AG04450 (cell line): ENCODE results near the gene SEMA3C. TPM values are rescaled to one million over a fixed set of nuclear protein-coding genes. Genes with fewer than 3 reads are reported as not detected.

Experiments
- CTCF ChIA-PET: fragments of 300-600, 350-600 bp; formaldehyde crosslinking; extraction: SDS; loops from one replicate; lab custom pipeline; 2022; ENCODE audit warnings: antibody characterized with exemption, inconsistent platforms; lab: Charles Lee
- POLR2A ChIA-PET: fragments of 350-600 bp; formaldehyde crosslinking; extraction: SDS; loops from one replicate; lab custom pipeline; 2021; ENCODE audit warnings: antibody characterized with exemption, inconsistent platforms; lab: Yijun Ruan, JAX
- DNase-seq: peaks from one replicate; pipeline ENCODE4 v3.0.0-alpha.2; 2011; ENCODE audit warnings: low read depth, low spot score
- H3K27ac ChIP-seq: one replicate; pipeline ENCODE4 v1.5.1; 2012; ENCODE audit warnings: low read depth, low read length, control low read depth
- H3K27me3 ChIP-seq: one replicate; pipeline ENCODE4 v1.6.0; 2012; ENCODE audit warnings: low read length; ENCODE audit not compliant: control insufficient read depth, insufficient read depth
- H3K4me3 ChIP-seq: 2 replicates; pipeline ENCODE4 v1.5.1; 2011; ENCODE audit warnings: mild to moderate bottlenecking, low read depth, low read length, control low read depth
- H3K9me3 ChIP-seq: 2 replicates; pipeline ENCODE4 v1.5.1; 2012; ENCODE audit warnings: low read length; ENCODE audit not compliant: control insufficient read depth, insufficient read depth
- polyA plus RNA-seq: library from polyadenylated mRNA; depleted of rRNA; stranded (reverse); fragments of >200 nt; gene quantifications from 2 replicates; pipeline ENCODE4 v1.2.3, GENCODE V29; 2011
- TF ChIP-seq, protein P1 (sequence below): IDR thresholded peaks from 2 replicates; pipeline ENCODE4 v1.5.1; 2011; ENCODE audit warnings: low read depth, low read length, control low read depth, inconsistent platforms

SEMA3C gene
- polyA plus RNA-seq, 1 experiment: 39.9 TPM

DNA sequence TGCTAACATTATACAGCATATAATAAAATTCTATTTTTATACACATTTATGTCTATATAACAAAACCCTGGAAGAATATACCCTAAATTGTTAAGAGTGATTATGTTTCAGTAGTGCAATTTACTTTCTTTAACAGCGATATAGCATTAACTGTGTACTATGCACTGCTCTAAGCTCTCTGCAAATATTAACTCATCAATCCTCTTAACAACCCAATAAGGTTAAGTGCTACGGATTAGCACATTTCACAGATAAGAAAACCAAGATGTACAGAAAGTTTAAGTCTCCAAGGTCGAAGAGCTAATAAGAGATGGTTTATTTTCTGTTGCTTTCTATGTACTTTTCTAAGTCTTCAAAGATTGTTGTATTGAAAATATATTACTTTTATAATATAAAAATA lies 95.8 kb downstream of the SEMA3C start:
- DNase-seq: no peak
- TF ChIP-seq, protein P1, sequence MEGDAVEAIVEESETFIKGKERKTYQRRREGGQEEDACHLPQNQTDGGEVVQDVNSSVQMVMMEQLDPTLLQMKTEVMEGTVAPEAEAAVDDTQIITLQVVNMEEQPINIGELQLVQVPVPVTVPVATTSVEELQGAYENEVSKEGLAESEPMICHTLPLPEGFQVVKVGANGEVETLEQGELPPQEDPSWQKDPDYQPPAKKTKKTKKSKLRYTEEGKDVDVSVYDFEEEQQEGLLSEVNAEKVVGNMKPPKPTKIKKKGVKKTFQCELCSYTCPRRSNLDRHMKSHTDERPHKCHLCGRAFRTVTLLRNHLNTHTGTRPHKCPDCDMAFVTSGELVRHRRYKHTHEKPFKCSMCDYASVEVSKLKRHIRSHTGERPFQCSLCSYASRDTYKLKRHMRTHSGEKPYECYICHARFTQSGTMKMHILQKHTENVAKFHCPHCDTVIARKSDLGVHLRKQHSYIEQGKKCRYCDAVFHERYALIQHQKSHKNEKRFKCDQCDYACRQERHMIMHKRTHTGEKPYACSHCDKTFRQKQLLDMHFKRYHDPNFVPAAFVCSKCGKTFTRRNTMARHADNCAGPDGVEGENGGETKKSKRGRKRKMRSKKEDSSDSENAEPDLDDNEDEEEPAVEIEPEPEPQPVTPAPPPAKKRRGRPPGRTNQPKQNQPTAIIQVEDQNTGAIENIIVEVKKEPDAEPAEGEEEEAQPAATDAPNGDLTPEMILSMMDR: no peak
- Histone ChIP-seq H3K27me3 (no peaks in the 10 kb centered on the region), H3K27ac (no peak overlapping the region), H3K4me3 (no peak overlapping the region), H3K9me3 (no peaks in the 10 kb centered on the region)
- CTCF ChIA-PET: interaction anchor here (1.0 kb wide), 1 partner anchor 647 kb away, joined by 4 read pairs; no protein-coding TSS in a partner anchor
- POLR2A ChIA-PET: no interaction called here

DNA sequence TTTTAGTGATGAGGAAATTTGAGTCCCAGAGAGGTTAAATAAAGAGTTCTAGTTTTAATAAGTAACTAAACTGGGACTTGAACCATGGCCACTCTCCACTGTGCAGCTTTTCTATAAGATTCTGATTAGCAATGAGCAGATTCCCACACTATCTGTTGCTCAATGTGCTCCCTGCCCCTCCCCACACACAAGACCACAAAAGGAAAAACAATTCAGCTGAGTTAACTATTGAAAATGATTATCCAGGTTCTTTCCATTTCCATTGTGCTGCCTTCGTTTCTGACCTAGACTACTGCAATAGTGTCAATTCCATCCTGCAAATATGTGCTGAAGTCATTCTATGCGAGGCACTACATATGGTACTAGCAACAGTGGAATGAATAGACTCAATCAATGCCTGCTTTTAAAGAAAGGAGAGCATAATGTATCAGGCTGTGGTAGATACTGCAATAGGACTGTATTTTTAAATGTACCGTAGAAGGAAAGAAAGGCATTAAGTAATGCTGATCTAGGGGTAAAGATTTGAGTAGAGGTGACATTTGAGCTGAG lies 97.0 kb downstream of the SEMA3C start:
- DNase-seq: no peak
- ChIA-PET CTCF (no interaction called here), POLR2A (interaction anchor here (0.7 kb wide), 1 partner anchor 47 kb away, joined by 5 read pairs; no protein-coding TSS in a partner anchor)

DNA sequence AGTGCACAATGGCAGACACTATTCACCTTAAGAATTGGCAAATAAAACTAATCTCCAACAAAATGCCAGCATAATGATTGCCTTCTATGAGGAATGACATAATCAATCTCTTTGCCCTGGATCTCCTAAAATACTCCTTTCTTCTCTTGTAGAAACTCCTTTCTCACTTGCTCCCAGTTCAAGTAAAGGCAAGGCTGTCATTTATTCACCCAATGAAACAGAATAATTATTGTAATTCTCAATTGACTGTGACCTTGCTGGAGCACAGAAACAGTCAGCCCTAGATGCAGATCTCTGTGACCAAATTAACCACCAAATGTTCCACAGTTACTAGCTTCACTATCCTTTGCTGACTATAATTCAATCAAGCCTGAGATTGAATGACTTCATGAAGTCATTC lies 99.3 kb downstream of the SEMA3C start:
- CTCF ChIA-PET: no interaction called here
- Histone ChIP-seq H3K27me3 (no peaks in the 10 kb centered on the region), H3K27ac (no peak overlapping the region), H3K4me3 (no peak overlapping the region), H3K9me3 (no peaks in the 10 kb centered on the region)
- TF ChIP-seq, protein P1: no peak
- no peak for DNase-seq
- POLR2A ChIA-PET: no interaction called here

More for the DNA sequence above, 97.0 kb downstream of the SEMA3C start:
- TF ChIP-seq, protein P1: no peak
- Histone ChIP-seq H3K27me3 (no peaks in the 10 kb centered on the region), H3K9me3 (no peaks in the 10 kb centered on the region), H3K27ac (no peak overlapping the region), H3K4me3 (no peak overlapping the region)

DNA sequence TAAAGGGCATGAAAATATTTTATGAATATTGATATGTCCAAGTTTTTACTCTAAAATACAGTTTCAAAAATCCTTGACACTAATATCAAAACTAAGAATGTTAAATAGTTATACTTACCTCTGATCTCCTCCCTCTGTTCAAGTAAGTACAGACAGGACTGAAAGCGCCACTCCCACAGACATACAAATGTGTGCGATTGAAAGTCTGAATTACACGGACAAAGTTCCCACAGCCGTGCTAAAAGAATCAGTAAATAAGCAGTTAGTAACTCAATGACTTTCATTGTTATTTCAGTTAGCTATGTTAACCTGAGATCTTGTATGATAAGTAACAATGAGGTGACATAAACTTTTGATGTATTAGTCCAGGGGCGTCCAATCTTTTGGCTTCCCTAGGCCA lies 100.7 kb downstream of the SEMA3C start:
- Histone ChIP-seq H3K27ac (no peak overlapping the region), H3K4me3 (no peak overlapping the region), H3K9me3 (no peaks in the 10 kb centered on the region), H3K27me3 (no peaks in the 10 kb centered on the region)
- ChIA-PET CTCF (interaction anchor here (1.4 kb wide), 1 partner anchor 652 kb away, joined by 3 read pairs; no protein-coding TSS in a partner anchor), POLR2A (no interaction called here)
- no peak for DNase-seq
- TF ChIP-seq, protein P1: no peak

DNA sequence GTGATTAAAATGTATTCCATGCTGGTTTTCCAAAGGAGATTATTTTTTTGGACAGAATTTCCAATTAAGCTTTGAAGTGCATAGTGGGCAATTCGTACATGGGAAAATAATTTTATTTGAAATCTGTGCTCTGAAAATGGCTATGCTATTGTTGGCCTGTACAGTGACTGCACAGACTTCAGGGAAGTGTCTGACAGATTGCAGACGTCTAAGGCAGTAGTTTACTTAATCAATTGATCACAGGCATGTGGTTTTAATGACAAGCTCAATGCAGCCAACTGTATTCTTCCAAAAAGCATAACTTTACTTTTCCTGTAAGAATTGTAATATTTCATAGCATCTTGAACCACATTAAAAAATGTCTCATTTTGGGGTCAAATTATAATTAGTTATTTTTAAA lies 102.0 kb downstream of the SEMA3C start:
- DNase-seq: no peak
- POLR2A ChIA-PET: no interaction called here
- Histone ChIP-seq H3K9me3 (no peaks in the 10 kb centered on the region), H3K4me3 (no peak overlapping the region), H3K27me3 (no peaks in the 10 kb centered on the region), H3K27ac (no peak overlapping the region)
- CTCF ChIA-PET: interaction anchor here (0.6 to 1.4 kb wide), 2 partner anchors 9 to 653 kb away, joined by 3 read pairs; no protein-coding TSS in a partner anchor
- TF ChIP-seq, protein P1: no peak
